ENCODE results near the gene GNG14. TPM values are rescaled to one million over a fixed set of nuclear protein-coding genes. Genes with fewer than 3 reads are reported as not detected.
"Not testable (repeated sequence)": the region's sequence is repeated elsewhere in the genome, so short reads cannot be mapped to it uniquely, and the experiment has no call there.

The GNG14 gene
- total RNA-seq, 1 donor from 2014 or later = not detected

DNA sequence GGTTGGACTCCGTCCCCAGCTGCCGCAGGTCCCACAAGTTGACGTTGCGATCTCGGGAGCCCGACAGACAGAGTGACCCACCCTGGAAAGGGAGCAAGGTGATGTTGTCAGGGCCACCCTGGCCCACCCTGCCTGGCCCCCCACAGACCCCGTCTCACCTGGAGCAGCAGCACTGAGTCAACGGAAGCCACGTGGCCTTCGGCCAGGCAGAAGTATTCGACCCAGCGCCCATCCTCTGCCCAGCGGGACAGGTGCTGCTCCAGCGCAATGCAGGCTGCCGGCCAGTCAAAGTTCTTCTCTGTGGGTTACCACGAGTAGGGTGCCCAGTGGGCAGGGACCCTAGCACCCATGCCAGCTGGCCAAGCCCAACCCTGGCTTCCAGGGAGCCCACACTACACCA lies 6.8 kb downstream of the GNG14 start:
- intact Hi-C loops (cut with micrococcal nuclease) = no loop called here

DNA sequence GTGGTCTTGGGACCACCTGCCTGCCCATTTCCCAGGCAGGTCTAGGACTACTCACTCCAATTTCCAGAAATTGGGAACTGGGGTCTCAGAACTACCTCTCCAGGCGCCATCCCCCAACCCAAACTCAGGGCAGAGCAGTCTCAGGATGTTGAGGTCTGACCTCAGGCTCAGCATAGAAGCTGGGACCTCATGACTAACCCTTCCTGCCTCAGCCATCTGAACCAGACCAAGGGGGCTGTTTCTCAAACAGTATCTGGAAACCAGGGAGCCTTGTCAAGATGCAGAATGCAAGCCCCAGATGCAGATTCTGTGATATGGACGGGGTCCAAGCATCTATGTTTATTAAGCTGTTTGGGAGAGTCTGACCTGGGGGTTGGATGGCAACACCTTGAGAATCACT lies 7.3 kb downstream of the GNG14 start:
- intact Hi-C loops (cut with micrococcal nuclease) = no loop called here

DNA sequence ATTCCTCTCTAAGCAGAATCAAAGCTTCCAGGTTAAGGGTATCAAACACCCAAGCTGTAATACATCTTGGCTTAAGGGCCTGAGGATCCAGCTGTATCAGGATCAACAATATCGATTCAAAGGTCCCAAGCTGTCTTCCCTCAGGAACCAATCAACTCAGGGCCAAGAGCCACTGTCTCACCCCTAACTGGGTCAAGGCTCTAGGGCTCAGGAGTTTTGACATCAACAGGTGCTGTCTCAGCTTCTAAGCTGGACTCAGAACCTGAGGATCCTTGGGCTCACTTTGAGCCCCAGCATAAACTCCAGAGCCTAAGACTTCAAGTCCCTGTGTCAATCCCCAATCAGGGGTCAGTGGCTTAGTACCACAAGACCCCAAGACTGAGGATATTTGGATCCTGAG lies 7.7 kb downstream of the GNG14 start:
- intact Hi-C loops (cut with micrococcal nuclease) = no loop called here

DNA sequence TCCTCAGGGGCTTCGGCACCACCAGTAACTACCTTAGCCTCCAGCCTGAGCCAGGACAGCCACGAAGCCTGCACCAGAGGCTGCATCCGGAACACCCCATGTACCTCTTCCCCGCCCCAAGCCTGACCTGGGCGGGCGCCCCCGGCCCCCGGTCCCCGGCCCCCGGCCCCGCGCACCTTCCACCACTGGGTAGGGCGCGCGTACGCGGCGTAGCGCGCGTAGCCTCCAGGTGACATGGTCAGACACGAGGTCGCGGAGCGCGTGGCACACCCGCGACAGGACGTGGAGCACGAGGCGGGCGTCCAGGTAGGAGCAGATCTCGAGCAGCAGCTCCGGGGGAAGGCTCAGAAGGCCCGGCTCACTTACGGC lies 8.2 kb downstream of the GNG14 start:
- intact Hi-C loops (cut with micrococcal nuclease) = loop anchor here (2.0 kb wide), 1 partner anchor 15 kb away; the partner anchor contains the start of gene DHPS

DNA sequence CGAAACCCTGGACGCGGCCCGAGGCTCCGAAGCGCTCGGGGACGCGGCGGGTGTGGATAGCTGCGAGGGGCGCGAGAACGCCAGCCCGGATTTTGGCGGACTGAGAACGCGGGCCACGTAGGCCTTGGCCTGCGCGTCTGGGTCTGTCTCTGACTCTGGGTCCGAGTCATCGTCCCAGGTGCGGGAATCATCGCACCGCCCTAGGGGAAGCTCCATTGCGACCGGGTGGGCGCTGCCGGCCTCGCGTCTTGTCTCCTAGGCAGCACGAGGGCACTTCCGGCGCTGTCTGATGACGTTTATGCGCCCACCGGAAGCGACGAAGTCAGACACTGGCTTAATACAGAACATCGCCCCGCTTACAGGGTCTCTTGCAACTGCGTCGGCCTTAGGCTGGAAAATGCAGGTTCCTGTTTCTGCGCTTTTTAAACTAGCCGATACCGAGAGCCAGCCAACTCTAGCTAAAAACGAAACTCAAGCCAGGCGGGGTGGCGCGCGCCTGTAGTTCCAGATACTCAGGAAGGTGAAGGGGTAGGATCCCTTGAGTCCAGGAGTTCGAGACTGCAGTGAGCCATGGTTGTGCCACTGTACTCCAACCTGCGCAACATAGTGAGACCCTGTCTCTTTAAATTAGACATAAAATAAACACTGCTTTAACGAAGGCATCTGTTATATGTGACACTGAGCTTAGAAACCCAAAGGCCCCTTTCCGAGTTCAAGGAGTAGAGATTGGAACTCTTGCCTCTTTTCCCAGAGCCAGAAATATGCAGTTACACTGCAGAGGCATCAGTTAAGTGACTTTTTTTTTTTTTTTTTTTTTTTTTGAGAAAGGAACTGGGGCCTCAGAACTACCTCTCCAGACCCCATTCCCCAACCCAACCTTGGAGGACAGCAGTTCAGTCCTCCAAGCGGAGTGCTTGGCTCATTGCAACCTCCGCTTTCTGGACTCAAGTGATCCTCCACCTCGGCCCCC lies 8.9 kb downstream of the GNG14 start, which contains the start of gene FBXW9:
TSS of gene FBXW9 (minus strand) at position 266 of the 970 bp plus-strand sequence. CDS start at position 216, 50 bp downstream.
- intact Hi-C loops (cut with micrococcal nuclease) = loop anchor here (2.0 kb wide), 1 partner anchor 16 kb away; the partner anchor contains the start of gene DHPS

DNA sequence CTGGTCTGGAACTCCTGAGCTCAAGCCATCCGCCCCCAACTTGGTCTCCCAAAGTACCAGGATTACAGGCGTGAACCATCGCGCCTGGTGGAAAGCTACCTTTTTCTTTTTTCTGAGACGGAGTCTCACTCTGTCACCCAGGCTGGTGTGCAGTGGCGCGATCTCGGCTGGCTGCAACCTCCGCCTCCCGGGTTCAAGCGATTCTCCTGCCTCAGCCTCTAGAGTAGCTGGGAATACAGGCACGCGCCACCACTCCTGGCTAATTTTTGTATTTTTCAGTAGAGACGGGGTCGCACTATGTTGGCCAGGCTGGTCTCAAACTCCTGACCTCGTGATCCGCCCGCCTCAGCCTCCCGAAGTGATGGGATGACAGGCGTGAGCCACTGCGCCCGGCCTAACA lies 9.6 kb downstream of the GNG14 start:
- intact Hi-C loops (cut with micrococcal nuclease) = loop anchor here (2.0 kb wide), 1 partner anchor 17 kb away; the partner anchor contains the start of gene DHPS

DNA sequence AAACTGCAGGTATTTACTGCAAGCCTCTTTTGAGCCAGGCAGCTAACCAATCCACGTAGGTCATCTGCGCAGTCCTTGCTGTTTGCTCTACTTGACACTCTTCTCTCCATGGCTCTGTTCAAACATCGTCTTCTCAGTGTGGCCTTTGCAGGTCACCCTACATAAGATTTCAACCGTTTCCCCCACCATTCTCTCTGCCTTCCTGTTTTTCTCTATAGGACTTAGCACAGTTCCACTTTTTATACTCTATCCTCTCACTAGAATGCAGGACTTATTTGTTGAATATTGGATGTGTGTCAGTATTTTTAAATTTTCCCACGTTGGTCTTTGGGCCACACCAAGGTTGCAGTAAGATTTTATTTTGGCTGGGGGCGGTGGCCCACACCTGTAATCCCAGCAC lies 10.3 kb downstream of the GNG14 start:
- intact Hi-C loops (cut with micrococcal nuclease) = no loop called here

DNA sequence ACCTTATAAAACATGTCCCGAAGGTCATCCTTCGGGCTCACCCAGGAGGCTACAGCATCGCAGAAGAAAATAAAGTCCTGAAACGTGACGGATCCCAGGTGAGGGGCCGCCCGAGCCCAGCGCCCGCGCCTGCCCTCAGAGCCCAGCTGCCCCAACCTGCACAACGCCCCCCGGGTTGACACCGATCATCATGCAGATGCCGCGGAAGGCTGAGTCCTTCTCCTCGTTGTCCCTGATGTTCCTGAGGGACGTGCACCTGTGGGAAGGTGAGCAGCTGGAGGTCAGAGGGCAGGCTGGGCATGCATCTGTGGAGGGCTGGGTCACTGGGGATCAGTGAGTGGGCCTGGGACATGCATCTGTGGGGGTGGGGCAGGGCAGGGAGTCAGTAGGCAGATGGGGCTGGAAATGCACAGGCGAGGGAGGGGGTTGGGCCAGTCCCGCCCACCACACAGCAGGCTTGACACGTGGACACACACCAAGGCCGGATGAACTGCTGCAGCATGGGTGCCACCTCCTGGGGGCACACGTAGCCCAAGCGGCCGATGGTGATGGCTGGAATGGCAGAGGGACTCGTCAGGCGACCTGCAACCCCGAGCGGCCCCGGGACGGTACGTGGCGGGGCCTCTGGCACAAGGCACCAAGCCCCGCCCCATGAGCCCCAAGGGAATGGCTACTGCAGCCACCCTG lies 13.9 kb downstream of the GNG14 start:
- intact Hi-C loops (cut with micrococcal nuclease) = no loop called here

DNA sequence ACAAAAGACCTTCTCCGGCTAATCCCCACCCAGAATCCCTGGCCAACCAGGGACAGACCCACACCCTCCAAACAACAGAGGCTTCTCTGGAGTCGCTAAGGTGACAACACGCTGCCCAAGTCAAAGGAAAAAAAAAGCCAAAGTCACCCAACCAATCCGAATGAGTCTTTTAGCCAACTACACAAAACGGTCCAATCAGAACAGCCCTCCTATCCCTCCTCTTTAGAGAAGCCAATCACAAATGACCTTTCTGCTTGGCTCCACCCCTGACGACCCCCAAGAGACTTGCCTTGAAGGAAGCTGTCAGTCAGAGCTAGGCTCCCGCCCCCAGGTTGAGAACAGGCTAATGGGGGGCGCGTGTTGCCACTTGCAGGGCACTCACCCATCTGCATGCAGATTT lies 15.2 kb downstream of the GNG14 start:
- intact Hi-C loops (cut with micrococcal nuclease) = no loop called here

DNA sequence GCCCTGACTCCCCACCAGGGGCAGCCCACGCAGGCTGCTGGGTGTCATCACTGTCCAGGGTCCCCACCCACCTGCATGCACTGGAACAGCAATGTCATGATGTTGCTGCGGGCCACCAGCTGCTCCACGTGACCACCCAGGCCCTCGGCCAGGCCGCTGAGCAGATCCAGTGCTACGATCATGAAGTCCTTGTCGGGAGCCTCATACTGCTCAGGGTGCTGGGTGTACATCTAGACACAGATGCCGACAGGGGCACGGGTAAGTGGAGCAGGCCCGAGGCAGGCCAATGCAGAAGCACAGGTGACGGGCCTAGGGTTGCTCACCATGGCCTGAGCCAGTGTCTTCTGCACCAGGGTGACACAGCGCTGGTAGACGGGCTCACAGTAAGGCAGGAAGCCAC lies 17.4 kb downstream of the GNG14 start:
- intact Hi-C loops (cut with micrococcal nuclease) = no loop called here

DNA sequence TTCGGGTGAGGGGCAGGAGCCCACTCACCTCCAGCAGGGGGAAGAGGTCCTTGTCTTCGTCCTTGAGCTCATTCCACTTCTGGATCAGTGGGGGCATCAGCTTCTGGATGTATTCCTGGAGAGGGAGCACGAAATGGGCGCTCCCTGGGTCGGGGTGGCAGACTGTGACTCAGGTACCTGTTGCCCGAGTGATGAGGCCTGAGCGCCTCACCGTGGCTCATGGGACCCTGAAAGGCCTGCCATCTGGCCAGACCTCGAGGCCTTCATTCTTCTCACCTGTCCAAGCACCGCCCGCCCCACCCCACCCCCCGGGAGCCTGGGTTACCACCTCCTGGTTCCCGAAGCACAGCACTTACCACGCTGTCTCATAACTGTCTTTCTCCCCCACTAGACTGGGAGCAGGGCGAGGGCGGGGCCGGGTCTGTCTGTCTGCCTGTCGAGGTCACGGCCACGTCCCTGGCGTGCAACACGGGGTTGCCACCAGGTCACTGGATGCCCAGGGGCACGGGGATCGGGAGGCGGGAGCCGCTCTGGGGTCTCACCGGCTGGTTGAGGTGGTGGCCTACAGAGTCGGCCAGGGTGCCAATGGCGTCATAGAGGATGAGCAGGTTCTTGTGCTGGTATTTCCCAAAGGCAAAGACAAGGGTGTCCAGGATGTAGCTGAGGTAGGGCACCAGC lies 18.0 kb downstream of the GNG14 start:
- intact Hi-C loops (cut with micrococcal nuclease) = no loop called here

DNA sequence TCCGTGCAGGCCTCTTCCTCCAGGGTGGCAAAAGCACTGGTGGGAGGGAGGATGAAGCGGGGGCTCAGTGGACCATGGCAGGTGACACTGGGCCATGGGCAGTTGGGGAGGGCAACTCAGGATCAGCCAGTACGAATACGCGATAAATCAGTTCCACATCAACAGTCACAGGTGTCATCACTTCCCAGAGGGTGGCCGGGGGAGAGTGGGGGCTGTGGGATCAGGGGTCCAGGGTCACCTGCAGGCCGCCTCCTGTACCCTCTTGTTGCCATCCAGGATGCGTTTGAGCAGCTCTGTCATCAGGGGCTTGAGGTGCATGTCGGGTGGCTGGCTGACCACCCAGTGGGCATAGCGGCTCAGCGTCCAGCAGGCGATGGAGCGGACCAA lies 18.5 kb downstream of the GNG14 start:
- intact Hi-C loops (cut with micrococcal nuclease) = no loop called here

DNA sequence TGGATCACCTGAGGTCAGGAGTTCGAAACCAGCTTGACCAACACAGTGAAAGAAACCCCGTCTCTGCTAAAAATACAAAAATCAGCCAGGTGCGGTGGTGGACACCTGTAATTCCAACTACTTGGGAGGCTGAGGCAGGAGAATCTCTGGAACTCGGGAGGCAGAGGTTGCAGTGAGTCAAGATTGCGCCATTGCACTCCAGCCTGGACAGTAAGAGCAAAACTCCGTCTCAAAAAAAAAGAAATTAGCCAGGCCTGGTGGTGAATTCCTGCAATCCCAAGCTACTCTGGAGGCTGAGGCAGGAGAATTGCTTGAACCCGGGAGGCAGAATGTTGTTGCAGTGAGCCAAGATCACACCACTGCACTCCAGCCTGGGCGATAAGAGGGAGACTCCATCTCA lies 20.8 kb downstream of the GNG14 start:
- intact Hi-C loops (cut with micrococcal nuclease) = no loop called here

DNA sequence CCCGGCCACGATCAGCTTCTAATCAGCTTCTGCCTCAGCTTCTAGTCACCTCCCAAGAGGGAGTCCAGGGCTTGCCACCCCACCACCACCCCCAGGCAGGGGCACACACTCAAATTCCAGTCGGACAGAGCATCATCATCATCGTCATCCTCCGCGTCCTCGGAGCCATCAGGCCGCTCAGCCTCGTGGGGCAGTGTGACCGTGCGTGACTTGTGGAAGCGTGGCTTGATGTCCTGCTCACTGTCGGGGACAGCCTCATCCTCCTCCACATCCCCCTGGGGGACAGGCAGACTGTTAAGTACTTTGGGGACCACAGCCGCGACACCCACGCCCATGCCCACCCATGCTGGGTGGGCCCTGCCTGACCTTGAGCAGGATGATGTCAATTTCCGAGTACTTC lies 23.4 kb downstream of the GNG14 start:
- intact Hi-C loops (cut with micrococcal nuclease) = no loop called here

DNA sequence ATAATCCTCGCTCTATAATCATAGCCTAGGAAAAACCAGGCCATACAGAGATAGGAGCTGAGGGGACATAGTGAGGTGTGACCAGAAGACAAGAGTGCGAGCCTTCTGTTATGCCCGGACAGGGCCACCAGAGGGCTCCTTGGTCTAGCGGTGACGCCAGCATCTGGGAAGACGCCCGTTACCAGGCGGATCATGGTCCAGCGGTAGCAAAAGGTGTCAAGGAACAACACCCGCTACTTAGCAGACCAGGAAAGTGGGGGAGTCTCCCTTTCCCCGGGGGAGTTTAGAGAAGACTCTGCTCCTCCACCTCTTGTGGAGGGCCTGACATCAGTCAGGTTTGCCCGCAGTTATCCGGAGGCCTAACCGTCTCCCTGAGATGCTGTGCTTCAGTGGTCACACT lies 24.3 kb downstream of the GNG14 start:
- intact Hi-C loops (cut with micrococcal nuclease) = not testable (repeated sequence)

DNA sequence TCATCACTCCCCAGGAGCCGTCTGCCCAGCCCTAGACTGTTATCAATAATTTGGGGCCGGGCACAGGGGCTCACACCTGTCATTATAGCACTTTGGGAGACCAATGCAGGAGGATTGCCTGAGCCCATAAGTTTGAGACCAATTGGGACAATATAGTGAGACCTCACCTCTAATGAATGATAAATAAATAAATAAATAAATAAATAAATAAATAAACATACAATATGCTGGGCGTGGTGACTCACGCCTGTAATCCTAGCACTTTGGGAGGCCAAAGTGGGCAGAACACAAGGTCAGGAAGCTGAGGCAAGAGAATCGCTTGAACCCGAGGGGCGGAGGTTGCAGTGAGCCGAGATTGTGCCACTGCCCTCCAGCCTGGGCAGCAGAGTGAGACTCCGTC lies 25.5 kb downstream of the GNG14 start:
- intact Hi-C loops (cut with micrococcal nuclease) = not testable (repeated sequence)

DNA sequence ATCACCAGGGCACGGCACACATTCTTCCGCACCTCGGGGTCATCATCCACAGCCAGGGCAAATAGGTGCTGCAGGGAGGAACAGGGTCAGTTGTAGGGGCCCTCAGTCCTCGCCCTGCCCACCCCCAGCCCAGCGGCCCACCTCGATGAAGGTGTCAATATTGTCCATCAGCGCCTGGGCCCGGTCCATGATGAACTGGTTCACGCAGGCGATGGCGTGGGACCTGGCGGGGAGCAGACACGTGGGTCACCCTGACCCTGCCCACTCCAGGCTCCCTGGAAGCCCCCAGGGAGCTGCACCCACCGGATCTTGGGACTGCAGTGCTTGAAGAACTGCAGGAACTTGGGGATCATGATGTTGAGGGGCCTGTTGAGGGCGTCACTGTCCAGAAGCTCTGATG lies 27.3 kb downstream of the GNG14 start:
- intact Hi-C loops (cut with micrococcal nuclease) = loop anchor here (5.0 kb wide), 1 partner anchor 132 kb away; no protein-coding TSS in a partner anchor

DNA sequence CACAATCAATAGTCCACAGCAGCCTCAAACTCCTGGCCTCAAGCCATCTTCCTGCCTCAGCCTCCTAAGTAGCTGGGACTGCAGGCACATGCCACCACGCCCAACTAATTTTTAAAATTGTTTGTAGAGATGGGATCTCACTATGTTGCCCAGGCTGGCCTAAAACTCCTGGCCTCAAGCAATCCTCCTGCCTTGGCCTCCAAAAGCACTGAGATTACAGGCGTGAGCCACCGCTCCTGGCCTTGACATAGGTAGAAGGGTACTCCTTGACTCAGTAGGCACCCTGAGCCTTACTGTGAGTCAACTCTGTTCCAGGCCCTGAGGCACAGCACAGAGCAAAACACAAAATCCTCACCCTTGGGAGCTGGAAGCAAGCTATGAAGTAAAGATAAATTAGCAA lies 28.1 kb downstream of the GNG14 start:
- intact Hi-C loops (cut with micrococcal nuclease) = loop anchor here (5.0 kb wide), 1 partner anchor 131 kb away; no protein-coding TSS in a partner anchor

DNA sequence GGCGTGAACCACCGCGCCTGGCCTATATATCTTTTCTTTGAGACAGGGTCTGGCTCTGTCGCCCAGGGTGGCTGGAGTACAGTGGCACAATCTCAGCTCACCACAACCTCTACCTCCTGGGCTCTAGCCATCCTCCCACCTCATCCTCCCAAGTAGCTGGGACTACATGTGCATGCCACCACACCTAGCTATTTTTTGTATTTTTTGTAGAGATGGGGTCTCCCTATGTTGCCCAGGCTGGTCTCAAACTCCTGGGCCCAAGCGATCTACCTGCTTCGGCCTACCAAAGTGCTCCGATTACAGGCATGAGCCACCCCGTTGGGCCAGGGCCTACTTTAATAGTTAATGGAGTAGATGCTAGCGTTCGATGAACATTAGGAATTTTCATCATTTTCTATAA lies 32.5 kb downstream of the GNG14 start:
- intact Hi-C loops (cut with micrococcal nuclease) = loop anchor here (5.0 kb wide), 1 partner anchor 108 kb away; the partner anchor contains the start of genes ZNF490 and ZNF791

DNA sequence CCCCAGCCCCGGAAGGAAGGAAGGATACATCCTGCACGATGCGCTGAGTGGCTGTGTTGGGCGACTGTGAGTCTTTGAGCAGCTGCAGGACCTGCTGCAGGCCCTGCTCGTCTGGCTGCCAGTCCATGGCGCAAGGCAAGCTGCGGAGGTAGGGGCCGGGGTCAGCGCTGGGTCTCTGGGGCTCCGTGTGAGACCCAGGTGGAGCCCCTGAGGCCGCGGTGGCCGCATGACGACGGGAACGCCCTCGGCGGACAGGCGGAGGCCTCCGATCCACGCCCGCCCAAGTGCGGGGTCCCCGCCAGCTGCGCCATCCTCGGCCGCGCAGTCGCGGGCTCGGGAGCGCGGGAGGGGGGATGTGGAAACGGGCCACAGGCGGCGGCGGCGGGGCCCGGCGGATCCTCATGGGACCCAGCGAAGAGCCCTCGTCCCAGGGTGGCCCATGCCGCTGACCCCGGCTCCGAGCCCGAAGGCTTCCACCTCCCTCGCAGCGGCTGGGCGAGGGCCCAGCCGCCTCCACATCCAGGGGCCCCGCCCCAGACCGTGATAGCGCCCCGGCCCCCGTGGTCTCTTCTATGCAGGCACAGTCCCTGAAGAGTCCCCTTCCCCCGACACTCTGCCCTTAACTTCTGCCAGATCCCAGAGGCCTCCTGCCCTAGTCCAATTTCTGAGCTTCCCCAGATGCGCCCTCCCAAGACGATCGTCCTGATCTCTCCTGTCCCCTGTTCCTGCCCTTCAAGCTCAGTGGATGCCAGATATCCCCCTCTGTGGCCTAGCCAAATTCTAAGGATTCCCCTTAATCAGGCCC lies 33.3 kb downstream of the GNG14 start:
- intact Hi-C loops (cut with micrococcal nuclease) = loop anchor here (5.0 kb wide), 1 partner anchor 109 kb away; the partner anchor contains the start of genes ZNF490 and ZNF791

All from T-helper 2 cell treated with Interferon-gamma antibody and Interleukin-4, amounts not matched to agents 100 ng/mL and 5 ng/mL, for 36 hours (primary cell).